Inflammatory macrophage treated with lipopolysaccharide for 1 hour (primary cell): ENCODE measurements around the gene OR4X2.
"Not testable (repeated sequence)": the region's sequence is repeated elsewhere in the genome, so short reads cannot be mapped to it uniquely, and the experiment has no call there.

Experiments
- DNase-seq, 2 donors: peaks; one replicate each; pipeline ENCODE4 v3.0.0-alpha.2; 2020 to 2022

OR4X2 gene, protein sequence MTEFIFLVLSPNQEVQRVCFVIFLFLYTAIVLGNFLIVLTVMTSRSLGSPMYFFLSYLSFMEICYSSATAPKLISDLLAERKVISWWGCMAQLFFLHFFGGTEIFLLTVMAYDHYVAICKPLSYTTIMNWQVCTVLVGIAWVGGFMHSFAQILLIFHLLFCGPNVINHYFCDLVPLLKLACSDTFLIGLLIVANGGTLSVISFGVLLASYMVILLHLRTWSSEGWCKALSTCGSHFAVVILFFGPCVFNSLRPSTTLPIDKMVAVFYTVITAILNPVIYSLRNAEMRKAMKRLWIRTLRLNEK

DNA sequence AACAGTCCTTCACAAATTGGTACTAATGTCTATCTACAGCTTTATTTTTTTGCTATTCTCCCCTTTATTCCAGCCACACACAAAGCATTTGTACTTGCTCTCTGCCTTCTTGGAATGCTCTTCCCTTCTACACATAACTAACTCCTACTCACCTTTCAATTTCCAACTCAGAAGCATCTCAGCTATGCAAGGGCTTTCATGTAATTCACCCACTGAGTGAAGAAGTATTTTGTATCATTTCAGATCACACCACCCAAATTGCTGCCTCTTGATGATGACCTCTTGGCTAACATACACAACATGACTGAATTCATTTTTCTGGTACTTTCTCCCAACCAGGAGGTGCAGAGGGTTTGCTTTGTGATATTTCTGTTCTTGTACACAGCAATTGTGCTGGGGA lies at the start of gene OR4X2:
Gene OR4X2 (plus strand): TSS at position 301 of the 400 bp plus-strand sequence. CDS start 0 bp downstream, at position 301.
- no peak for DNase-seq

DNA sequence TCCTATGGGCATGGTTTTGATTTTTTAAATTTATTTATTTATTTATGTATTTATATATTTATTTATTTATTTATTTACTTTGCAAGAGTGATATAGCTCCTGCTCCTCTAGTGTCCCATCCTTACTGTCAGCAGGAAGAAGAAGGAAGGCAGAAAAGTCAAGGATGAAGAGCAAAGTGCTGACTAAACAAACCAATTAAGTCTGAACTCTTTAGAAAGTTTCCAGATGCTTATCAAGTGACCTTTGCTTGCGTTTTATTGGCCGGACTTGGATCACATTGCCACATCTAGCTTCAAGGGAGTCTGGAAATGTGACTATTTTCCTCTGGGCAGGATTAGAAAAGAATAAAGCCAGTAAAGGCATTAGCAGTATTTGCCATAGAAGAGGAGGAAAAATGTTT lies 37.0 kb upstream of the OR4X2 start:
- no peak for DNase-seq

DNA sequence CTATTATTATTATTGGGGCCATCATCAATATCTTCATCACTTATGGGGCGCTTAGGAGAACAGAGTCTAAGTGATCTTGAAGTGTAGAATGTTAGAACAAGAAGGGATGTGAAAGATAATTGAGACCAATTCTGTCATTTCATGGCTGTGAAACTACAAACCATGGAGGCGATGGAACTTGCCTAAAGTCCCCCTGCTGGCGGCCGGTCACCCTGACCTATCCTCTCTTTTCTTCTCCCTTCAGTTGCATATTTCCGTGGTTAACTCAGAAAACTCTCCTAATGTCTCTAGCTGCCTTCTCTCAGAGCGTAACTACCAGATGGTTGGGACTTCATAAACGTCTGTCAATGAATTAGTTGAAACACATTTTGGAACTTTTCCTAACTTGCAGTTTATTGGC lies 34.9 kb upstream of the OR4X2 start:
- DNase-seq, result peak in 1 of 2 donors; percentile 9

DNA sequence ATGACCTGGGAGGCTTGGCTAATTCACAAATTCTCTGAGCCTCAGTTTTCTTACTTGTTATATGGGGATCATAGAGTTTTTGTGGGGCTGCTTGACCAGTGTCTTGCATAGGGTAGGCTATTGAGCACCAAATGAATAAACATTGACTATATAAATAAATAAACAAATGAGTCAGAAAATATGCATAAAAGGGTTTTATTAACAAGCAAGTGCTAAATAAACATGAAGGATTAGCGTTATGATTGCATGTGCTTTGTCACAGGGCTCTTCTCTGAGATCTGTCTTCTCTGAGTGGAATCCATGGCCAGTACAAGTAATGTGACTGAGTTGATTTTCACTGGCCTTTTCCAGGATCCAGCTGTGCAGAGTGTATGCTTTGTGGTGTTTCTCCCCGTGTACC lies 28.4 kb upstream of the OR4X2 start, which contains the start of gene OR4B1:
Gene OR4B1 (plus strand): TSS at position 301 of the 400 bp plus-strand sequence. CDS start 0 bp downstream, at position 301.
- DNase-seq, result no peak

DNA sequence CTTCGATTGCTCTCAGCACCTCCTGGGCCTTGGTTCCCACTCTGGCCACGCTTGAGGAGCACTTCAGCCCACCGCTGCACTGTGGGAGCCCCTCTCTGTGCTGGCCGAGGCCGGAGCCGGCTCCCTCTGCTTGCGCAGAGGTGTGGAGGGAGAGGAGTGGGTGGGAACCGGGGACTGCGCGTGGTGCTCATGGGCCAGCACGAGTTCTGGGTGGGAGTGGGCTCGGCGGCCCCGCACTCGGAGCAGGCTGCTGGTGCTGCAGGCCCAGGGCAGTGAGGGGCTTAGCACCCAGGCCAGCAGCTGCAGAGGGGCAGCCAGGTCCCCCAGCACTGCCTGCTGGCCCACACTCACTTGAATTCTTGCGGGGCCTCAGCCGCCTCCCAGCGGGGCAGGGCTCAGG lies 16.1 kb upstream of the OR4X2 start:
- no peak for DNase-seq

DNA sequence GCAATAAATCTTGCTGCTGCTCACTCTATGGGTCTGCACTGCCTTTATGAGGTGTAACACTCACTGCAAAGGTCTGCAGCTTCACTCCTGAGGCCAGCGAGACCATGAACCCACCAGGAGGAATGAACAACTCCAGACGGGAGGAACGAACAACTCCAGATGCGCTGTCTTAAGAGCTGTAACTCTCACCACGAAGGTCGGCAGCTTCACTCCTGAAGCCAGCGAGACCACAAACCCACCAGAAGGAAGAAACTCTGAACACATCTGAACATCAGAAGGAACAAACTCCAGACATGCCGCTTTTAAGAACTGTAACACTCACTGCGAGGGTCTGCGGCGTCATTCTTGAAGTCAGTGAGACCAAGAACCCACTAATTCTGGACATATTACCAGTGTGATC lies 14.8 kb upstream of the OR4X2 start:
- DNase-seq, result not testable (repeated sequence)

DNA sequence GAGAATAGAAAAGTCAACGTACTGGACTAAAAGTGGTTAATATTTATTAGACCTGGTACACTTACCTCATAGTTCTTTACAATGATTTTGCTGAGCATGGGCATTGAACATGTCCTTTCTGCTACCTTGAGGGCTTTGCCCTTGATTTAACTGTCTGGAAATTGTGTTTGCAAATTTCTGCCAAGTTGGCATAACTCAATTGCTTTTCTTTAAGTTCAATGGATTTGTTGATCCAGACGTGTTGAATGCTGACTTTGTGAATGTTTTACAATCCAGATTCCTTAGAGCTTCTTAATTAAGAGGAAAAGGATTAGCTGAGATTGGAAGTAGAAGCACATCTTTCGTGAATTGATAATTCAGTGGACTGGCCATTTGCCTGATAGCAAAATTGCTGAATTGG lies 7.2 kb upstream of the OR4X2 start:
- no peak for DNase-seq

DNA sequence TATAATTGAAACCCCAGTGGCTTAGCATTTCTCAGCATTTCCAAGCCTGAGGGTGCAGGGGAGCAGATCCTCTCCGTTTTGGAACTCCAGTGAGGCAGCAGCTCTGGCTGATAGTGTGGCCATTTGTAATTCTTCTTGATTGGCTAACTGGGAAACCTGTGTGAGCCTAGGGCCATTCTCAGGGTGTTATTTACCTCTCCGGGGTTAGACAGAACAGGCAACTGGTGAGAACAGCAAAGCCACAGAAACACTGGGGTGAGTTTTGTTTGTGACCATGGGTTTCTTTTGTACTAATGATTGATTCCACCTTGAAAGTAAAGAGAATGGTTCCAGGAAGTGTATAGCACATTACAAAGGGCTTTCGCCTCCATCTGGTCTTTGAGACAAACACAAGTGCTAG lies 2.4 kb upstream of the OR4X2 start:
- no peak for DNase-seq

DNA sequence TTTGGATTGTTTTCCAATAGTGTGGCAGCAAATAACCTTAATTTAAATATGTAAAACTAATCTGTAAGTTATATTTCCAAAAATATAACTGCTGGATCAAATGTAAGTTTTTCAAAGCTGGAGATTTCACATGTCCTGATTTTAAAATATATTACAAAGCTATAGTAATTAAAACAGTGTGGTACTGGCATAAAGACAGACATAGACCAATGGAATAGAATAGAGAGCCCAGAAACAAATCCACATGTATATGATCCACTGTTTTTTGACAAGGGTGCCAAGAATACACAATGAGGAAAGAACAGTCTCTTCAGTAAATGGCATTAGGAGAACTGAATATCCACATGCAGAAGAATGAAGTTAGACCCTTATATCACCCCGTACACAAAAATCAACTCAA lies 4.0 kb downstream of the OR4X2 start:
- DNase-seq, result no peak

DNA sequence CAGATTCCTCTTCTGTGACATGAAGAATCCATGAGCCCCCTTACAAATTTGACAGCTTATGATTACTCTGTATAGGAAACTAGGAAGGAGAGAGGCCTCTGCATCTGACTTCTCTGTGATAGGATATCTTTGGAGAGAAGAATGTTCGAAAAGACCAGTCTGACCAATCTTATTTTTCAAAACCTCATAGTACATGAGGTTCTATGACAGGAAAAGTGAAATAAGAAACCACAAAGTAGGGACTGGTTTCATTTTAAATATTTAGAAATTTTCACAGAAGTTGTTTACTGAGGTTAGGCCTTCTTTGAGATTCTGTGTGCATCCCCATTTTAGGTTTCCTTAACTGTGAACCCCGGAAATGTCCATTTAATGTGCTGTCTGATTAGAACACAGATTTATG lies 16.7 kb downstream of the OR4X2 start:
- DNase-seq, result no peak

DNA sequence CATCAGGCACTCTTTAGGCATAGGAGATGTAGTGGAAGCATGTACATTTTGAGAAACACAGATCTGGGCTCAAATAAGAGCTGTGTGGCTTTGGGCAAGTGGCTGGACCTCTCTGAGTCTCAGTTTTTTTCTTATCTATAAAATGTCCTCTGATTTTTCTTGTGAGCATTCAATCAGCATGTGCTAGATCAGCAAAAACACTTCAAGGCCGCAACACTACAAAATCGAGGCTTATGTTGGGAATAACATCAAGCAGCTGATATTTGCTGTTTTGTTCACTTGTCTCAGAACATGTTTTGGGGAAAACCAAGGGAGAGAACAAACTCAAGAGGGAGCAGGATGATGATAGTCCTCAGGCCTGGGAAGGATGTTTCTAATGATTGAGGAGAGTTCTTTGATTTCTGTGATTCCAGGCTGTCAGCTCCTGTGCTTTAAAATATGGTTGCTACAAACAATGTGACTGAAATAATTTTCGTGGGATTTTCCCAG lies 18.6 kb downstream of the OR4X2 start, which contains the start of gene OR4X1:
Gene OR4X1 (plus strand): TSS at position 439 of the 489 bp plus-strand sequence. CDS start 0 bp downstream, at position 439.
- no peak for DNase-seq

DNA sequence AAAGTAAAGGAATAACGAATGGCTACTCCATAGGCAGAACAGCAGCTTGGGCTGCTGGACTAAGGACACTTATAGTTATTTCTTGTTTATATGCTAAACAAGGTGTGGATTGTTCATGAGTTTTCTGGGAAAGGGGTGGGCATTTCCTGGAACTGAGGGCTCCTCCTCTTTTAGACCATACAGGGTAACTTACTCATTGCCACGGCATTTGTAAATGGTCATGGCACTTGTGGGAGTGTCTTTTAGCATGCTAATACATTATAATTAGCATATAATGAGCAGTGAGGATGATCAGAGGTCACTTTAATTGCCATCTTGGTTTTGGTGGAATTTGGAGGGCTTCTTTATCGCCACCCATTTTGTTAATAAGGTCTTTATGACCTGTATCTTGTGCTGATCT lies 25.7 kb downstream of the OR4X2 start:
- no peak for DNase-seq

DNA sequence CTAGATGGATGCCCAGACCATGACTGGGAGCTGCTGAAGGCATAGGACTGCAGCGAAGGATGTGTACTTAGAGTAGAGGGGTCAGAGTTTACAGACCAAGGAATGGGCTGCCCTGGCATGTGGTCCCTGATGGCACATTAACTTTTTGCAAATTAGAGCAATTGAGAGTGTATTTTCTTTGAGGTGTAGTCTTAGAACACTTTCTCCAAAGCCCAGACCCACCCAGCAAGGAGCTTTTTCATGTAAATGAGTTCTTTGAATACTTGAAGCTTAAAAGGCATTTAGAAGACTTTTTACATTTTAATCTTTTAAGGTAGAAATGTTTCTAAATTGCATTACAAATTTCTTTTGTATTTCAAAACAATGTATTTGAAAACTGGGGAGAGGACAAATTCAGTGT lies 27.7 kb downstream of the OR4X2 start:
- DNase-seq, result no peak
